ENCODE results near the gene ALDH1L2. TPM values are rescaled to one million over a fixed set of nuclear protein-coding genes. Genes with fewer than 3 reads are reported as not detected.

The ALDH1L2 gene
- total RNA-seq, 4 donors from 2014 or later: 7.0 to 19.9 (median 11.1) TPM

- TF ChIP-seq, protein P1, sequence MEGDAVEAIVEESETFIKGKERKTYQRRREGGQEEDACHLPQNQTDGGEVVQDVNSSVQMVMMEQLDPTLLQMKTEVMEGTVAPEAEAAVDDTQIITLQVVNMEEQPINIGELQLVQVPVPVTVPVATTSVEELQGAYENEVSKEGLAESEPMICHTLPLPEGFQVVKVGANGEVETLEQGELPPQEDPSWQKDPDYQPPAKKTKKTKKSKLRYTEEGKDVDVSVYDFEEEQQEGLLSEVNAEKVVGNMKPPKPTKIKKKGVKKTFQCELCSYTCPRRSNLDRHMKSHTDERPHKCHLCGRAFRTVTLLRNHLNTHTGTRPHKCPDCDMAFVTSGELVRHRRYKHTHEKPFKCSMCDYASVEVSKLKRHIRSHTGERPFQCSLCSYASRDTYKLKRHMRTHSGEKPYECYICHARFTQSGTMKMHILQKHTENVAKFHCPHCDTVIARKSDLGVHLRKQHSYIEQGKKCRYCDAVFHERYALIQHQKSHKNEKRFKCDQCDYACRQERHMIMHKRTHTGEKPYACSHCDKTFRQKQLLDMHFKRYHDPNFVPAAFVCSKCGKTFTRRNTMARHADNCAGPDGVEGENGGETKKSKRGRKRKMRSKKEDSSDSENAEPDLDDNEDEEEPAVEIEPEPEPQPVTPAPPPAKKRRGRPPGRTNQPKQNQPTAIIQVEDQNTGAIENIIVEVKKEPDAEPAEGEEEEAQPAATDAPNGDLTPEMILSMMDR (IDR thresholded peaks at IDR 0.05; ENCODE audit: low read depth): no peak
These were observed 68.7 kb downstream of the ALDH1L2 start for GRCh38 chr12:105015543-105015942.

- TF ChIP-seq, protein P1 (IDR thresholded peaks at IDR 0.05; ENCODE audit: low read depth): no peak
These were observed 69.7 kb downstream of the ALDH1L2 start for GRCh38 chr12:105014603-105015002.

DNA sequence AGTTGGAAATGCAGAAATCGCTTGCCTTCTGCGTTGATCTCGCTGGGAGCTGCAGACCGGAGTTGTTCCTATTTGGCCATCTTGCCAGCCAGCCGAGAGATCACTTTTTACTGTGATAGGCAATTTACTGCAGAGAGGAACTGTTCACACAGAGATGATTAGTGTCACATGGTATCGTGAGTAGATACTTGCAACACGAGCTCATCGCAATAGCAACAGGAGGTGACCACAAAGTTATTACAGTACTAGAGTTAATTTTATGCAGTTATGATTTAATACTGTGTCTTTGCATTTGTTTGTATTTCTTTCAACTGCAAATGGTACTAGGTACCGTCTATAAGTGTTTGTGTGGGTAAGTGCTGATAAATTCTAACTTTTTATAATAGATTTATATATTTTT is 70.4 kb downstream of the ALDH1L2 start:
- TF ChIP-seq, protein P1 (IDR thresholded peaks at IDR 0.05; ENCODE audit: low read depth): no peak

DNA sequence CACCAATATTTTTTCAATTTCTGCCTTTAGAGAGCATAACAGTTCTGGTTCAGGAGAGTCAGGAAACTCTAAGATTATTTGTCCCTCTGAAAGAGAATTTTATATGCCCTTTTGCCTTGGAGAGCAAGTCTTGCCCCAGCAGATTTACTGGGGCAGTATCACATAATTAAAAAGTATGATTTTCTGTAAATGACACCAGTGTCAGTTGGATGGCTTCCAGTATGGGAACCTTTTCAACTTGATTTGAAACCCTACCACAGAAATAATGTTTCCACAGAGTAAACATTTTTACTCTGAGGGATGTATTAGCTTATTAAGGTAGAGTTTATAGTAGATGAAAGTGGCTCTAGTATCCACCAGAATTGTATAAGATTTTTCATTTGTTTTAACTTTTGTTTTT is 82.8 kb downstream of the ALDH1L2 start:
- TF ChIP-seq, protein P1 (IDR thresholded peaks at IDR 0.05; ENCODE audit: low read depth): no peak

GRCh38 chr12:104999347-104999685 is 84.9 kb downstream of the ALDH1L2 start:
- TF ChIP-seq, protein P1 (IDR thresholded peaks at IDR 0.05; ENCODE audit: low read depth): no peak

GRCh38 chr12:104998423-104999346 is 85.6 kb downstream of the ALDH1L2 start:
- TF ChIP-seq, protein P1 (IDR thresholded peaks at IDR 0.05; ENCODE audit: low read depth): no peak

DNA sequence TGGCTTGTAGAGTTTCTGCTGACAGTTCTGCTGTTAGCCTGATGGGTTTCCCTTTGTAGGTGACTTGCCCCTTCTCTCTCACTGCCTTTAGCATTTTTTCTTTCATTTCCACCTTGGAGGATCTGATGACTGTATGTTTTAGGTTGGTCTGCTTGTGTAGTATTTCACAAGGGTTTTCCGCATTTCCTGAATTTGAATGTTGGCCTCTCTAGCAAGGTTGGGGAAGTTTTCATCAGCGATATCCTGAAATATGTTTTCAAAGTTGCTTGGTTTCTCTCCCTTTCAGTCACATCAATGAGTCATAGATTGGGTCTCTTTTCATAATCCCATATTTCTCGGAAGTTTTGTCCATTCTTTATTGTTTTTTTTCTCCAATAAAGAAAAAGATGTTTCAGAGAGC is 86.7 kb downstream of the ALDH1L2 start:
- TF ChIP-seq, protein P1 (IDR thresholded peaks at IDR 0.05; ENCODE audit: low read depth): no peak

Measured in subcutaneous adipose tissue (tissue), 4 donors.